Ovary (tissue), 3 donors: ENCODE results near the gene TRPM5.

Experiments used
- CTCF ChIP-seq, 3 donors: fragments of 450-650 bp in 2 of 3; fragments of 200-600 bp in 1 of 3; IDR thresholded peaks; one replicate each; pipeline versions ENCODE4 v1.5.1 to v1.8.0; 2016 to 2022; ENCODE audit warnings: antibody characterized with exemption in 3 of 3, mild to moderate bottlenecking in 1 of 3
- POLR2A ChIP-seq: fragments of 450-650 bp; IDR thresholded peaks from one replicate; pipeline ENCODE4 v1.6.1; 2017; ENCODE audit warnings: antibody characterized with exemption, mild to moderate bottlenecking, moderate library complexity
- donor health status: DM: no; HTN: no; CAD: no.

GRCh38 chr11:2443406-2443805, 908 bp downstream of the TRPM5 start:
- TF ChIP-seq CTCF (IDR thresholded peaks at IDR 0.05) (no peak), POLR2A (no peak)
